Ovary (tissue), 3 donors: ENCODE results near the gene TUBA4B.

Experiments
- EP300 ChIP-seq: sonication (generic); formaldehyde crosslinking; IDR thresholded peaks from one replicate; pipeline ENCODE4 v1.6.1; 2017; ENCODE audit warnings: antibody characterized with exemption
- POLR2A ChIP-seq: fragments of 450-650 bp; IDR thresholded peaks from one replicate; pipeline ENCODE4 v1.6.1; 2017; ENCODE audit warnings: antibody characterized with exemption, mild to moderate bottlenecking, moderate library complexity
- TF ChIP-seq, protein P1 (sequence below), 3 donors: fragments of 450-650 bp in 2 of 3; fragments of 200-600 bp in 1 of 3; IDR thresholded peaks; one replicate each; pipeline versions ENCODE4 v1.5.1 to v1.8.0; 2016 to 2022; ENCODE audit warnings: antibody characterized with exemption in 3 of 3, mild to moderate bottlenecking in 1 of 3
- donor health status: DM: no; HTN: no; CAD: no.

DNA sequence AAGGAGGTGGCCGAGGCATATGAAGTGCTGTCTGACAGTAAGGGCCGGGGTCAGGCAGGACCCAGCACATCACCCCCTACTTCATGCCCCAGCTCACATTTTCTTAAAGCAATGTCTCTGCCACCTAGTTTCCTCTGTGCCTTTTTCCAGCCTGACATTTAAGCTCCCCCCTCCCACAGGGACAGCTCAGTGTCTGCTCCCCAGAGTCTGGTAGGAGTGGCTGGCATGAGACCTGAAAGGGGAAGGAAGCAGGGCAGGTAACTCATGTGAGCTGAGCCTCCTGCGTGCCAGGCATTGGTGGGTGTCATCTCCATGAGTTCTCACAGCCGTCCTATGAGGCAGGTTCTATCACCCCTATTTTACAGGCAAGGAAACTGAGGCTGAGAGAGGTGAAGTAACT is 27.6 kb downstream of the TUBA4B start:
- TF ChIP-seq, protein P1, sequence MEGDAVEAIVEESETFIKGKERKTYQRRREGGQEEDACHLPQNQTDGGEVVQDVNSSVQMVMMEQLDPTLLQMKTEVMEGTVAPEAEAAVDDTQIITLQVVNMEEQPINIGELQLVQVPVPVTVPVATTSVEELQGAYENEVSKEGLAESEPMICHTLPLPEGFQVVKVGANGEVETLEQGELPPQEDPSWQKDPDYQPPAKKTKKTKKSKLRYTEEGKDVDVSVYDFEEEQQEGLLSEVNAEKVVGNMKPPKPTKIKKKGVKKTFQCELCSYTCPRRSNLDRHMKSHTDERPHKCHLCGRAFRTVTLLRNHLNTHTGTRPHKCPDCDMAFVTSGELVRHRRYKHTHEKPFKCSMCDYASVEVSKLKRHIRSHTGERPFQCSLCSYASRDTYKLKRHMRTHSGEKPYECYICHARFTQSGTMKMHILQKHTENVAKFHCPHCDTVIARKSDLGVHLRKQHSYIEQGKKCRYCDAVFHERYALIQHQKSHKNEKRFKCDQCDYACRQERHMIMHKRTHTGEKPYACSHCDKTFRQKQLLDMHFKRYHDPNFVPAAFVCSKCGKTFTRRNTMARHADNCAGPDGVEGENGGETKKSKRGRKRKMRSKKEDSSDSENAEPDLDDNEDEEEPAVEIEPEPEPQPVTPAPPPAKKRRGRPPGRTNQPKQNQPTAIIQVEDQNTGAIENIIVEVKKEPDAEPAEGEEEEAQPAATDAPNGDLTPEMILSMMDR (IDR thresholded peaks at IDR 0.05) = no peak
- TF ChIP-seq POLR2A = no peak
- no peak for TF ChIP-seq EP300
